HTR-8/SVneo (cell line): ENCODE data around the gene SF1.

ENCODE experiments used
- DNase-seq: peaks from one replicate; pipeline ENCODE4 v3.0.0; 2011; ENCODE audit warnings: low spot score, mixed read lengths; ENCODE audit not compliant: insufficient read length
- FAIRE-seq: peaks from 2 replicates; lab custom pipeline; 2011; peaks lifted over from hg19 to GRCh38; lab: Jason Lieb, UNC

SF1 gene

GRCh38 chr11:64751580-64751979 is 26.8 kb downstream of the SF1 start:
- DNase-seq (no peak), FAIRE-seq (no peak)

DNA sequence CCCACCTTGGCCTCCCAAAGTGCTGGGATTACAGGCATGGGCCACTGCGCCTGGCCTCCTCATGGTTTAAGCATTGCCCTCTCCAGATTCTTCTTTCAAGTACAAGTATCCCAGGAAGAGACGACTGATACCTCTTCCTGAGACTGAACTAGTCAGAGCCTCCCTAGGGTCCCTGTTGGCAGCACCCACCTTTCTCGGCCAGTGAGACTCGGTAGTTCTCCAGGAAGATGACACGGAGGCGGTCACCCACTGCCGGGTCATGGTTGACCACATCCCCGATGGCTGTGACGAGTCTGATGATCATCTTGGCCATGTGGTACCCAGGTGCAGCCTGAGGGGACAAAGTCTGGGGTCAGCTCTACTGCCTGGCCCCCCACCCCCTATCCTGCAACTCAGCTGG is 27.2 kb downstream of the SF1 start:
- FAIRE-seq (no peak), DNase-seq (no peak)

GRCh38 chr11:64750361-64751054 is 27.8 kb downstream of the SF1 start:
- DNase-seq (no peak), FAIRE-seq (no peak)

GRCh38 chr11:64747961-64748665 is 30.2 kb downstream of the SF1 start:
- FAIRE-seq = no peak

GRCh38 chr11:64746486-64746885 is 31.9 kb downstream of the SF1 start:
- DNase-seq (no peak), FAIRE-seq (no peak)

More at GRCh38 chr11:64747961-64748665, 30.2 kb downstream of the SF1 start:
- DNase-seq = no peak

DNA sequence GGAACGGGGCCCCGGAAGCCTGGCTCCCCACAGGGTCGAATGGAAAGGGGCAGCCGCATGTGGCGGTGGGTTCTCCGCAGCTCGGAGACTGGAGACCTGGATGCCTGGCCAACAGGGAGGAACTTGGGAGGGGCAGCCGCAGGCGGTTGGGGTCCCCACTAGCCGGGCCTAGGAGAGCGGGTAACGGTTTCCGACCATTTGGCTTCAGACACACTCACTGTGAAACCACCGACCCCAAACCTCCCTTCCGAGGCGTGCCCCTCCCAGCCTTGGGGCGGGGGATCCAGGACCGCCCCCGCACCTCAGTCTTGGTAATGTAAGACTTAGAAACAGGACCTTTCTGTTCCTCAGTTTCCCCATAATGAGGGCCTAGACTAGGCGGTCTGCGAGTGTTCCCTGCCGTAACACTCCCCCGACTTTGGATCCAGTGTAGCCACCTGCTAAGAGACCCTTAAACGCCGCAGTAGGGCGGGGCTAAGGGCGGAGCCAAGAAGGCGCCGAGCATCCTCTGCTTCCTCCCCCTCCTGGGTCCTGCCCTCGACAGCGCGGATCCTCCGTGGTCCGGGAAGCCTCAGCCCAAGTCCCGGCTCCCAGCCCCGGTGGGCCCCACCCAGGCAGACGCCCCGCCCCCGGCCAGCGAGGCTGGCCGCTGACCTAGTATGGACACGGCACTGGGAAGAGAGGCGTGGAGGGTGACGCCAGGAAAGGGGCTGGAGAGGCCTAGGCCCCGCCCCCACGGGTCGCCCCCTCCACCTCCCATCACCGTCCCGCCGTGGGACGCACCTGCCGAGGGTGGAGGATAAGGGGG is 32.6 kb downstream of the SF1 start:
- FAIRE-seq = no peak
- no peak for DNase-seq

DNA sequence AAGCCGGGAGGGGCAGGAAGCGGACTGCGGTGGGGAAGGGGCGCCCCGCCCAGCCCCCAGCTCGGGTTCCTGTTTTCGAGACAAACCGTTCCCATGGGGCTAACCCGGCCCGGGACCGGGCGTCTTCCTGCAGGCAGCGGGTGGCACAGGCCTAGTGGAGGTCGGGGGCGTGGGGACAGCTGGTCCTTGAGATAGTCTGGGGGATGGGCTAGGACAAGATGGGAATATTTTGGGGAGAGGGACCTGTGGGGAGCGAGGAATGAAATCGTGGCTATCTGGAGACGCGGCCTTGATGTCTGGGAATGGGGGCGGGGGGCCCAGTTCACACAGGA is 33.2 kb downstream of the SF1 start:
- FAIRE-seq = no peak

GRCh38 chr11:64744544-64745188 is 33.7 kb downstream of the SF1 start:
- FAIRE-seq (no peak), DNase-seq (no peak)

More for the DNA sequence above, 33.2 kb downstream of the SF1 start:
- no peak for DNase-seq

DNA sequence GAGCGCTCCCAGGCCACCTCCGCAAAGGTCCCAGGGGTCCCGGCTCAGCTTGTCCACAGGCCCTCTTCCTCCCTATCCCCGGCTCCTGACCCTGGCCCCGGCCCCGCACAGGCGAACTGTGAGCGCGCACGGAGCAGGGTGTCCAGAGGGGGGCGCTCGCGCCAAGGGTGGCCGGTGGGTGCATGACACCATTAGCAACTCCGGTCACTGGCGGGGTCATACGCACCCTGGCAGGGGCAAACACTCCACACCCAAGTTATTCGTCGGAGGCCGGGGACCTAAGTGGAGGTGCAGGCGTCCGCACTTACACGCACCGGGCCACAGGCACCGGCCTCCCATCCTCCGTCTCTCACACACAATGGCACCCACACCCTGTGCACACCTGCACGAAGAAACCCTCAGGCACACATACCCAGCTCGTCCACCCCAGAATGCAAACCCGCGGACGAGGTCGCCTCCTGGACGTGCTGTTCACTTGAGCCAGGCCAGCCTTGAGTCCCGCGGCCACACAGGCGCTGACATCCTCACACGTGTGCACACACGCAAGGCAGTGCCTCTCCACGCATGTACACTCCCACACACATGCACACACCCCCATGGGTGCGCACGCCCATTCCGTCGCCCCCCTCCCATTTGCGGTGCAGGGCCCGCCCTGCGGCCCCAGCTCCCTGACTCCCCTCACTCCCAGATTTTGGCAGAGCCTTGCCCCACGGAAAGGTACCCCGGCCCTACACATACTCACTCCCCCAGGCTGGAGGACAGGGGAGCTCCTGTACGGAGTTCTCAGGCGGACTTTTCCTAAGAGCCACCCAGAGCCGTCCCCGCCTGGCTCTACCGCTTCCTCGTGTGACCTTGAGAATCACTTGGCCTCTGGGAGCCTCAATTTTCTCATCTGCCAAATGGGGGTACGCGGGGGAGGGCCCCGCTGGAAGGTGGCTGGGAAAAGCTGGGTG is 34.5 kb downstream of the SF1 start, which contains the start of gene RASGRP2:
RASGRP2 (minus strand) TSS at position 552 of the 953 bp plus-strand sequence. CDS start 1,276 bp downstream, outside the sequence.
- DNase-seq (peak; percentile 26), FAIRE-seq (peak; percentile 28)

DNA sequence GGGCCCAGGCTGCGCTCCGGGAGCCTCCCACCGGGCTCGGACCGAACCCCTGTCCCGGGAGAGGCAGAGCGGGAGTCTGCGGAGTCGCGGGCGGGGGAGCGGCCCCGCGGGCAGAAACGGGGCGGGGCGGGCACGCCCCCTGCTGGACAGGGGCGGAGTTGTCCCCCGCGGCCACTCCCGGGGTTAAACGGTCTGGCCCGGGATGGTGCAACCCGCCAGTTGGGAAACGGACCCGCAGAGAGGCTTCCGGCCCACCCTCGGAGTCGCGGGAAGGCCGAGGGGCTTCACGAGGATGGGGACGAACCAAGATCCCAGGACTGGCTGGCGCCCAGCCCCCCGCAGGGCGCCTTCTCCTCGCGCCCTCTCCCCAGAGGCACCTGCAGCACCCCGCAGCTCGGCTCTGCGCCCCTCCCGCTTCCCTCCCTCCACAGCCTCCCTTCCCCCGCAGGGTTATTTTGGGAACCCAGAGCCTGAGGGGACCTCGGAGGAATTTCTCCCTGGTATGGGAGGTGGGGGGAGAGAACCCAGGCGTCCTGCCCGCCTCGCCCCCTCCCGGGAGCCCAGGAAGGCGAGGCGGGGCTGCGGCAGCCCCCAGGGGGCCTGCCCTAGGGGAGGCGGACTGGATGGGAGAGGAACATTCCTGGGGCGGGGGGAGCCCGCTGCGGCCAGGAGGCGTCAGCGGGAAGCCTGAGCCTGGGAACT is 35.3 kb downstream of the SF1 start:
- FAIRE-seq (no peak), DNase-seq (peak; percentile 80)

DNA sequence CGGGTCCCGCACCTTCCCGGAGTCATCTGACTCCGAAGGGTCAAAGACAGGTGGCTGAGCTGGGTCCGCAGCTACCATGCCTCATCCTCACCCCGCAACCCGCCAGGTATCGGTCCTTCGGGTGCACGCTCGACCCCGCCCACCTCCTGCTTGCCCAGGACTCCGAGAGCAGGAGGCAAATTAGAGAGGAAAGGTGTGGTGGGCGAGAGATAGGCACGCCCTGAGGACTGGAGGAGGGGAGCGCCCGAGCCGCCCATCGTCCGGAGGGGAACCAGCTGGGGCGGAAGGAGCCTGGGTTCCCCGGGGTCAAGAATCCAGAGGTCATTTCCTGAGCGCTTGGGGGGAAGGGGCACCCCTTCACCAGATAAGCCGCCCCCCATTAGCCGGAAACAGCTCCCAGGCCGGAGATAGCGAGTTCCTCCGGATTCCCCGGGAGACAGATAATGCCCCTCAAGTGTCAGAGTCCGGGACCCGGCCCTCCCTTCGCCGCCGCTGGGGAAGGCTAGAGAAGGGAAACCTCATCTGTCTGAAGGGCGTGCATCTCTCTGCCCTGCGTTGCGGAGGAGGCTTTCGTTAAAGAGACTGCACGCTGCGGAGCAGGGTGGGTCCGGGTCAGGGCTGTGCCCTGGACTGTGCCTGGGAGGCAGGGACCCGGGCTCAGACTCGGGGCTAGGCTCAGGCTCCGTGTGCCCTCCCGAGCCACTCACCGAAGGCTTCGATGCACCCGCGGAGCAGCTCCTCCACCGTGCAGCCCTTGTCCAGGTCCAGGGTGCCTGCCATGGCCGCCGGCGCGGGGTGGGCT is 36.1 kb downstream of the SF1 start:
- FAIRE-seq (no peak), DNase-seq (no peak)

- no peak for FAIRE-seq
- no peak for DNase-seq
Measured at GRCh38 chr11:64741375-64742086, 36.8 kb downstream of the SF1 start.

- FAIRE-seq = no peak
- DNase-seq = no peak
Measured at GRCh38 chr11:64739871-64740270, 38.5 kb downstream of the SF1 start.

GRCh38 chr11:64736654-64737053 is 41.7 kb downstream of the SF1 start:
- DNase-seq (no peak), FAIRE-seq (no peak)

DNA sequence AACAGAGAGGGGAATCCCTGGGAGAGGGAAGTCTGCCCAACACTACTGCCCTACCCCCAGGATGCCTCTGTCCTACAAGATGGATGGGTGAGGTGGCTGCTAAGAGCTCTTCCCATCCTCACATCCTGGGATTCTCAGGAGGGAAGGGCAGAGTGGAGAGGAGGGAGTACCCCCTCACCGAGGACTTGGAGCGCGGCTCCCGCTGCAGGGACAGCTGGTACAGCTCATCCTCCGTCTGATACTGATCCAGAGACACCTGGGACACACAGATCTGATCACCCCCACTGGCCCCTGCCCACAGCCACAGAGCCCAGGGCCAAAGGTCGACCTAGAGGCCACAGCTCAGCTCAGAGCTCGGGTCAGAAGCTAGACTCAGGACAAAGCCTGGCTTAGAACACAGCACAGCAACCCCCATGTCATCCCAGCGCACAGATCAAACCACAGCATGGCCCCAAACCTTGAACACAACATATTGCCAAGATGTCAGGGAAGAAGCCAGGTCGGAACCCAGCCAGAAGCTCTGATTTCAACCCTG is 42.5 kb downstream of the SF1 start:
- no peak for DNase-seq
- no peak for FAIRE-seq

GRCh38 chr11:64734811-64735724 is 43.3 kb downstream of the SF1 start:
- FAIRE-seq (no peak), DNase-seq (no peak)
